SK-N-SH (cell line): ENCODE data around the gene PRMT2. TPM values are rescaled to one million over a fixed set of nuclear protein-coding genes. Genes with fewer than 3 reads are reported as not detected.

Experiments
- CTCF ChIA-PET: fragments of 300-600, 350-600 bp; formaldehyde crosslinking; extraction: SDS; loops from one replicate; lab custom pipeline; 2021; lab: Yijun Ruan, JAX
- POLR2A ChIA-PET: fragments of 350-600 bp; sonication (Branson Sonifier 250); formaldehyde crosslinking; extraction: SDS; loops from one replicate; lab custom pipeline; 2020; ENCODE audit warnings: antibody characterized with exemption, inconsistent platforms; lab: Yijun Ruan, JAX
- DNase-seq: peaks from one replicate; pipeline ENCODE4 v3.0.0; 2012
- H2AFZ ChIP-seq: fragments of 200-600 bp; sonication (generic); 2 replicates; pipeline ENCODE4 v1.8.1; 2016; ENCODE audit warnings: antibody characterized with exemption, mild to moderate bottlenecking, low read depth
- H3F3A ChIP-seq: fragments of 200-600 bp; sonication (generic); replicated peaks from 2 replicates; pipeline ENCODE3; 2016; ENCODE audit warnings: antibody characterized with exemption, mild to moderate bottlenecking; ENCODE audit not compliant: insufficient read depth
- H3K27ac ChIP-seq, 2 experiments: fragments of 200-500 bp in 1 of 2; fragments of 200-600 bp in 1 of 2; sonication (Bioruptor generic) in 1 of 2; sonication (generic), shearing (Covaris generic) in 1 of 2; 2 replicates each; pipeline versions ENCODE4 v1.5.1 to v1.6.1; 2014 to 2016; ENCODE audit warnings: low read depth in 2 of 2, inconsistent platforms in 1 of 2, low read length in 1 of 2, mild to moderate bottlenecking in 1 of 2, mixed read lengths in 1 of 2
- H3K27me3 ChIP-seq: fragments of 200-600 bp; sonication (generic), shearing (Covaris generic); 2 replicates; pipeline ENCODE4 v1.6.1; 2016; ENCODE audit warnings: mixed run types; ENCODE audit not compliant: insufficient read depth
- H3K36me3 ChIP-seq, 2 experiments: fragments of 200-500 bp in 1 of 2; fragments of 200-600 bp in 1 of 2; sonication (Bioruptor generic) in 1 of 2; sonication (generic) in 1 of 2; replicated peaks in 1 of 2; 2 replicates each; pipeline versions ENCODE3 to v1.5.1; 2014 to 2016; ENCODE audit warnings: low read length in 1 of 2, mild to moderate bottlenecking in 1 of 2; ENCODE audit not compliant: insufficient read depth in 2 of 2, control insufficient read depth in 1 of 2
- H3K4me1 ChIP-seq, 2 experiments: fragments of 200-500 bp in 1 of 2; fragments of 200-600 bp in 1 of 2; sonication (Bioruptor generic) in 1 of 2; sonication (generic), shearing (Covaris generic) in 1 of 2; 2 replicates each; pipeline versions ENCODE4 v1.5.1 to v1.6.1; 2014 to 2016; ENCODE audit warnings: low read depth in 1 of 2, low read length in 1 of 2, mixed run types in 1 of 2; ENCODE audit not compliant: insufficient read depth in 2 of 2, control insufficient read depth in 1 of 2
- H3K4me2 ChIP-seq: fragments of 200-600 bp; sonication (generic), shearing (Covaris generic); 2 replicates; pipeline ENCODE4 v1.6.1; 2017; ENCODE audit warnings: mixed run types
- H3K4me3 ChIP-seq, 2 experiments: fragments of 200-500 bp in 1 of 2; fragments of 200-600 bp in 1 of 2; sonication (Bioruptor generic) in 1 of 2; sonication (generic), shearing (Covaris generic) in 1 of 2; 2 replicates each; pipeline versions ENCODE4 v1.5.1 to v1.8.1; 2014 to 2016; ENCODE audit warnings: low read depth in 2 of 2, inconsistent platforms in 1 of 2, low read length in 1 of 2, mild to moderate bottlenecking in 1 of 2, mixed read lengths in 1 of 2, moderate library complexity in 1 of 2
- H3K79me2 ChIP-seq: fragments of 200-600 bp; sonication (generic); 2 replicates; pipeline ENCODE4 v1.8.1; 2017; ENCODE audit warnings: mild to moderate bottlenecking; ENCODE audit not compliant: insufficient read depth
- H3K9ac ChIP-seq: fragments of 200-600 bp; sonication (generic); 2 replicates; pipeline ENCODE4 v1.6.1; 2017; ENCODE audit warnings: mixed run types
- H3K9me2 ChIP-seq: fragments of 200-600 bp; sonication (generic); 2 replicates; pipeline ENCODE4 v1.6.1; 2017; ENCODE audit warnings: mixed run types
- H3K9me3 ChIP-seq: fragments of 200-600 bp; sonication (generic); 2 replicates; pipeline ENCODE4 v1.6.1; 2017; ENCODE audit warnings: mixed run types, mild to moderate bottlenecking, moderate library complexity
- H4K20me1 ChIP-seq: fragments of 200-600 bp; sonication (generic); 2 replicates; pipeline ENCODE4 v1.6.1; 2017; ENCODE audit warnings: mild to moderate bottlenecking, mixed run types; ENCODE audit not compliant: insufficient read depth
- CHD2 ChIP-seq: fragments of 150-350 bp; IDR thresholded peaks from 2 replicates; pipeline ENCODE4 v1.6.1; 2018; ENCODE audit warnings: low read length; ENCODE audit not compliant: partially characterized antibody
- CTCF ChIP-seq: fragments of 200-600 bp; sonication (generic); IDR thresholded peaks from 2 replicates; pipeline ENCODE4 v1.6.1; 2017; ENCODE audit warnings: antibody characterized with exemption, mild to moderate bottlenecking, moderate library complexity
- ELF1 ChIP-seq: IDR thresholded peaks from 2 replicates; pipeline ENCODE4 v1.4.0; 2012
- EP300 ChIP-seq, 2 experiments: IDR thresholded peaks; 2 replicates each; pipeline versions ENCODE4 v1.4.0 to v1.6.1; 2012; ENCODE audit warnings: borderline replicate concordance in 1 of 2, low read depth in 1 of 2, low read length in 1 of 2
- EZH2phosphoT487 ChIP-seq: fragments of 200-600 bp; sonication (generic); IDR thresholded peaks from 2 replicates; pipeline ENCODE4 v1.6.1; 2017; ENCODE audit warnings: low read depth, mixed run types, mild to moderate bottlenecking, antibody characterized with exemption, moderate library complexity, borderline replicate concordance
- GATA2 ChIP-seq: sonication (generic); formaldehyde crosslinking; IDR thresholded peaks from 2 replicates; pipeline ENCODE4 v1.5.0; 2020; ENCODE audit warnings: mild to moderate bottlenecking, missing genetic modification reagents
- MAX ChIP-seq: IDR thresholded peaks from 2 replicates; pipeline ENCODE4 v1.4.0; 2012; ENCODE audit warnings: low read depth
- MEF2A ChIP-seq: IDR thresholded peaks from 2 replicates; pipeline ENCODE4 v1.4.0; 2012; ENCODE audit warnings: low read depth, borderline replicate concordance
- NFIC ChIP-seq: IDR thresholded peaks from 2 replicates; pipeline ENCODE4 v1.4.0; 2012; ENCODE audit warnings: borderline replicate concordance
- NRF1 ChIP-seq: IDR thresholded peaks from 2 replicates; pipeline ENCODE4 v1.6.1; 2012; ENCODE audit warnings: low read depth, mild to moderate bottlenecking, low read length
- PBX3 ChIP-seq: IDR thresholded peaks from 2 replicates; pipeline ENCODE4; 2012
- REST ChIP-seq: IDR thresholded peaks from 2 replicates; pipeline ENCODE4 v1.6.1; 2012; ENCODE audit warnings: mild to moderate bottlenecking, low read depth, low read length, moderate library complexity
- RFX5 ChIP-seq: IDR thresholded peaks from 2 replicates; pipeline ENCODE4 v1.6.1; 2012; ENCODE audit warnings: mild to moderate bottlenecking, improper control_type of control experiment, low read length
- RXRA ChIP-seq: IDR thresholded peaks from 2 replicates; pipeline ENCODE4 v1.4.0; 2012; ENCODE audit warnings: low read depth, mild to moderate bottlenecking, borderline replicate concordance
- SIN3A ChIP-seq: IDR thresholded peaks from 2 replicates; pipeline ENCODE4 v1.6.1; 2012; ENCODE audit warnings: low read depth, mild to moderate bottlenecking, low read length, moderate library complexity, borderline replicate concordance
- USF1 ChIP-seq: IDR thresholded peaks from 2 replicates; pipeline ENCODE4 v1.4.0; 2012; ENCODE audit warnings: low read depth, borderline replicate concordance
- ZBTB33 ChIP-seq: IDR thresholded peaks from 2 replicates; pipeline ENCODE4 v1.4.0; 2012; ENCODE audit warnings: low read depth, borderline replicate concordance
- WGBS: methylation state at CpG from one replicate; pipeline ENCODE4 v1.1.6; 2017; ENCODE audit warnings: low lambda C conversion rate; 5-methylcytosine and 5-hydroxymethylcytosine counted together
- polyA plus RNA-seq, 3 experiments: library from polyadenylated mRNA; depleted of rRNA; stranded (reverse); fragments of >200 nt; gene quantifications; 2 replicates each; pipeline ENCODE4 v1.2.3, GENCODE V29; 2012

Gene PRMT2
- polyA plus RNA-seq, 1 of the 3 experiments (the other 2 are of a cell fraction), result 278 TPM

GRCh38 chr21:46600305-46600704, 35.2 kb upstream of the PRMT2 start:
- ChIA-PET CTCF (no interaction called here), POLR2A (interaction anchor here (0.6 kb wide), 1 partner anchor 303 kb away, joined by 3 read pairs; no protein-coding TSS in a partner anchor)
- no peaks in the 10 kb centered on the region for H3K79me2 ChIP-seq
- 86% methylated on average over 5 of the region's 5 CpGs for WGBS
- no peak for DNase-seq
- H3K27me3 ChIP-seq, result no peaks in the 10 kb centered on the region
- no peaks in the 10 kb centered on the region for H4K20me1 ChIP-seq
- no peak overlapping the region for H3K9ac ChIP-seq
- TF ChIP-seq NRF1 (no peak), CTCF (no peak), REST (no peak), ELF1 (no peak), GATA2 (no peak), RFX5 (no peak), MAX (no peak), ZBTB33 (no peak), RXRA (no peak), NFIC (no peak), CHD2 (no peak), USF1 (no peak), EZH2phosphoT487 (no peak), PBX3 (no peak), EP300 (IDR thresholded peaks at IDR 0.05; ENCODE audit: borderline replicate concordance in 1 of 2, low read depth in 1 of 2, low read length in 1 of 2) (no peak), MEF2A (no peak), SIN3A (no peak)
- H3K27ac ChIP-seq, result no peak overlapping the region
- no peaks in the 10 kb centered on the region for H3K36me3 ChIP-seq
- H3F3A ChIP-seq, result no peaks in the 10 kb centered on the region
- no peak overlapping the region for H3K4me3 ChIP-seq
- H3K4me1 ChIP-seq, result peaks cover 7 to 28% of the 10 kb centered on the region in 2 experiments
- no peak overlapping the region for H2AFZ ChIP-seq
- no peaks in the 10 kb centered on the region for H3K9me3 ChIP-seq
- no peak overlapping the region for H3K4me2 ChIP-seq
- no peaks in the 10 kb centered on the region for H3K9me2 ChIP-seq
